ENCODE data around the gene ATP11A.

DNA sequence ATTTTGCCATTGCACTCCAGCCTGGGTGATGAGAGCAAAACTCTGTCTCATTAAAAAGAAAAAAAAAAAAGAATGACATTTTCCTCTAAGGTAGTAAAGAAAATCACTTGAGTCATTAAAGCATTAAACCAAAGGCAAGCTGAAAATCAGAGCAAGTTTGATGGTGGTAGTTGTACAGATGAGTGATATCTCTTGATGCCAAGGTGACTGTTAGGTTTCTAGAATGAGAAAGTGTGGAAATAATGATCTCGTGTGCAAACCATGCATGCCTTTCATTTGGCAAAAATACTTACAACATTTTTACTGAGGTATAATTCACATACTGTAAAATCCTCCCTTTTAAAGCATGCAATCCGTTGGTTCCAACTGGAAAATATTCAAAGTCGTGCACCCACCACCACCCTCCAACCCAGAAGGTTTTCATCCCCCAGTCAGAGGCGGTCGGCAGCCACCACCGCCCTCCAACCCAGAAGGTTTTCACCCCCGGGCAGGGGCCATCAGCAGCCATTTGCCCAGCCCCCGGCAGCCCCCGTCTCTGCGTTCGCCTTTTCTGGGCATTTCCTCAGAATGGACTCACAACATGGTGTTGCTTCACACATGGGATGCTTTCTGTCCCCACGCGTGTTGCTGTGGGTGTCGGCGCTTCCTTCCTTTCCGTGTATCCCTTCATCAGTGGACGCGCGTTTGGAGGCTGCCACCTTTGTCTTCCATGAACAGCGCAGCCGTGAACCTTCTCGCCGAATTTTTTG lies 90.2 kb downstream of the ATP11A start:
- TF ChIP-seq, protein P1, sequence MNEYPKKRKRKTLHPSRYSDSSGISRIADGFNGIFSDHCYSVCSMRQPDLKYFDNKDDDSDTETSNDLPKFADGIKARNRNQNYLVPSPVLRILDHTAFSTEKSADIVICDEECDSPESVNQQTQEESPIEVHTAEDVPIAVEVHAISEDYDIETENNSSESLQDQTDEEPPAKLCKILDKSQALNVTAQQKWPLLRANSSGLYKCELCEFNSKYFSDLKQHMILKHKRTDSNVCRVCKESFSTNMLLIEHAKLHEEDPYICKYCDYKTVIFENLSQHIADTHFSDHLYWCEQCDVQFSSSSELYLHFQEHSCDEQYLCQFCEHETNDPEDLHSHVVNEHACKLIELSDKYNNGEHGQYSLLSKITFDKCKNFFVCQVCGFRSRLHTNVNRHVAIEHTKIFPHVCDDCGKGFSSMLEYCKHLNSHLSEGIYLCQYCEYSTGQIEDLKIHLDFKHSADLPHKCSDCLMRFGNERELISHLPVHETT (tag by site-specific recombination; IDR thresholded peaks at IDR 0.05), result no peak
- TF ChIP-seq, protein P2, sequence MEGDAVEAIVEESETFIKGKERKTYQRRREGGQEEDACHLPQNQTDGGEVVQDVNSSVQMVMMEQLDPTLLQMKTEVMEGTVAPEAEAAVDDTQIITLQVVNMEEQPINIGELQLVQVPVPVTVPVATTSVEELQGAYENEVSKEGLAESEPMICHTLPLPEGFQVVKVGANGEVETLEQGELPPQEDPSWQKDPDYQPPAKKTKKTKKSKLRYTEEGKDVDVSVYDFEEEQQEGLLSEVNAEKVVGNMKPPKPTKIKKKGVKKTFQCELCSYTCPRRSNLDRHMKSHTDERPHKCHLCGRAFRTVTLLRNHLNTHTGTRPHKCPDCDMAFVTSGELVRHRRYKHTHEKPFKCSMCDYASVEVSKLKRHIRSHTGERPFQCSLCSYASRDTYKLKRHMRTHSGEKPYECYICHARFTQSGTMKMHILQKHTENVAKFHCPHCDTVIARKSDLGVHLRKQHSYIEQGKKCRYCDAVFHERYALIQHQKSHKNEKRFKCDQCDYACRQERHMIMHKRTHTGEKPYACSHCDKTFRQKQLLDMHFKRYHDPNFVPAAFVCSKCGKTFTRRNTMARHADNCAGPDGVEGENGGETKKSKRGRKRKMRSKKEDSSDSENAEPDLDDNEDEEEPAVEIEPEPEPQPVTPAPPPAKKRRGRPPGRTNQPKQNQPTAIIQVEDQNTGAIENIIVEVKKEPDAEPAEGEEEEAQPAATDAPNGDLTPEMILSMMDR (tag by site-specific recombination; IDR thresholded peaks at IDR 0.05), result no peak
- TF ChIP-seq, protein P3, sequence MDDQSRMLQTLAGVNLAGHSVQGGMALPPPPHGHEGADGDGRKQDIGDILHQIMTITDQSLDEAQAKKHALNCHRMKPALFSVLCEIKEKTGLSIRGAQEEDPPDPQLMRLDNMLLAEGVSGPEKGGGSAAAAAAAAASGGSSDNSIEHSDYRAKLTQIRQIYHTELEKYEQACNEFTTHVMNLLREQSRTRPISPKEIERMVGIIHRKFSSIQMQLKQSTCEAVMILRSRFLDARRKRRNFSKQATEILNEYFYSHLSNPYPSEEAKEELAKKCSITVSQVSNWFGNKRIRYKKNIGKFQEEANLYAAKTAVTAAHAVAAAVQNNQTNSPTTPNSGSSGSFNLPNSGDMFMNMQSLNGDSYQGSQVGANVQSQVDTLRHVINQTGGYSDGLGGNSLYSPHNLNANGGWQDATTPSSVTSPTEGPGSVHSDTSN (CRISPR knock-in tag; IDR thresholded peaks at IDR 0.05), result no peak

Data from HEK293 (cell line).